ENCODE measurements around the gene ZBED3. TPM values are rescaled to one million over a fixed set of nuclear protein-coding genes. Genes with fewer than 3 reads are reported as not detected.

ZBED3 gene
- total RNA-seq, 2 experiments from 2014 or later, result 3.0 to 3.7 TPM

- peaks cover 6% of the 10 kb centered on the region for H3K4me1 Mint-ChIP-seq (ENCODE audit: low read depth)
- no peaks in the 10 kb centered on the region for H3K27me3 Mint-ChIP-seq
- H3K27me3 ChIP-seq (ENCODE audit: control insufficient read depth in 1 of 2, insufficient read depth in 2 of 2, low read length in 2 of 2), result no peaks in the 10 kb centered on the region
- peaks cover 89% of the 10 kb centered on the region for H3K36me3 Mint-ChIP-seq (ENCODE audit: low read depth)
- no peaks in the 10 kb centered on the region for H3K9me3 Mint-ChIP-seq
- no peak overlapping the region for H3K4me3 Mint-ChIP-seq
- no peaks in the 10 kb centered on the region for H3K4me1 ChIP-seq (ENCODE audit: insufficient read depth, low read length)
- H3K4me3 ChIP-seq (ENCODE audit: low read length), result no peak overlapping the region
- ChIA-PET POLR2A (no interaction called here), CTCF (no interaction called here)
- peaks cover 63% of the 10 kb centered on the region for H3K36me3 ChIP-seq (ENCODE audit: insufficient read depth, low read length)
- ATAC-seq (ENCODE audit: poor library complexity), result no peak
- TF ChIP-seq CTCF (IDR thresholded peaks at IDR 0.05), result no peak
- DNase-seq, result peak in 1 of 14 experiments; percentile 9
- no peak overlapping the region for H3K27ac Mint-ChIP-seq
- no peak overlapping the region for H3K27ac ChIP-seq (ENCODE audit: low read depth in 1 of 2, low read length in 2 of 2)
- no peaks in the 10 kb centered on the region for H3K9me3 ChIP-seq (ENCODE audit: control insufficient read depth in 1 of 2, insufficient read depth in 1 of 2, low read length in 2 of 2)
- intact Hi-C loops (cut with DNase I, micrococcal nuclease), result no loop called here
These were observed 23.0 kb downstream of the ZBED3 start for GRCh38 chr5:77064040-77064439.

- no peaks in the 10 kb centered on the region for H3K9me3 ChIP-seq (ENCODE audit: control insufficient read depth in 1 of 2, insufficient read depth in 1 of 2, low read length in 2 of 2)
- H3K36me3 ChIP-seq (ENCODE audit: insufficient read depth, low read length), result peaks cover 48% of the 10 kb centered on the region
- POLR2A ChIA-PET, result no interaction called here
- no peak overlapping the region for H3K4me3 ChIP-seq (ENCODE audit: low read length)
- DNase-seq (no peak), ATAC-seq (ENCODE audit: poor library complexity) (no peak)
- H3K27ac ChIP-seq (ENCODE audit: low read depth in 1 of 2, low read length in 2 of 2), result no peak overlapping the region
- TF ChIP-seq CTCF (IDR thresholded peaks at IDR 0.05), result no peak
- H3K27me3 ChIP-seq (ENCODE audit: control insufficient read depth in 1 of 2, insufficient read depth in 2 of 2, low read length in 2 of 2), result no peaks in the 10 kb centered on the region
- CTCF ChIA-PET, result no interaction called here
- H3K9me3 Mint-ChIP-seq, result no peaks in the 10 kb centered on the region
- no peaks in the 10 kb centered on the region for H3K27me3 Mint-ChIP-seq
- no peak overlapping the region for H3K27ac Mint-ChIP-seq
- H3K36me3 Mint-ChIP-seq (ENCODE audit: low read depth), result peaks cover 66% of the 10 kb centered on the region
- no peaks in the 10 kb centered on the region for H3K4me1 Mint-ChIP-seq (ENCODE audit: low read depth)
- intact Hi-C loops (cut with DNase I, micrococcal nuclease), result no loop called here
- H3K4me3 Mint-ChIP-seq, result no peak overlapping the region
- H3K4me1 ChIP-seq (ENCODE audit: insufficient read depth, low read length), result no peaks in the 10 kb centered on the region
These were observed 40.5 kb downstream of the ZBED3 start for GRCh38 chr5:77046416-77047073.

- peaks cover 64% of the 10 kb centered on the region for H3K36me3 Mint-ChIP-seq (ENCODE audit: low read depth)
- no peak overlapping the region for H3K27ac ChIP-seq (ENCODE audit: low read depth in 1 of 2, low read length in 2 of 2)
- H3K9me3 Mint-ChIP-seq, result no peaks in the 10 kb centered on the region
- peaks cover 45% of the 10 kb centered on the region for H3K4me1 Mint-ChIP-seq (ENCODE audit: low read depth)
- intact Hi-C loops (cut with DNase I, micrococcal nuclease), result loop anchor here in 1 of 2 experiments (10.0 kb wide), 3 partner anchors 459 to 1949 kb away; partner anchors contain the start of genes ARSB, TBCA and WDR41
- ATAC-seq (ENCODE audit: poor library complexity) (no peak), DNase-seq (no peak)
- no peaks in the 10 kb centered on the region for H3K27me3 ChIP-seq (ENCODE audit: control insufficient read depth in 1 of 2, insufficient read depth in 2 of 2, low read length in 2 of 2)
- H3K27ac Mint-ChIP-seq, result no peak overlapping the region
- H3K27me3 Mint-ChIP-seq, result no peaks in the 10 kb centered on the region
- no peak overlapping the region for H3K4me3 ChIP-seq (ENCODE audit: low read length)
- H3K4me1 ChIP-seq (ENCODE audit: insufficient read depth, low read length), result peaks cover 9% of the 10 kb centered on the region
- no peaks in the 10 kb centered on the region for H3K9me3 ChIP-seq (ENCODE audit: control insufficient read depth in 1 of 2, insufficient read depth in 1 of 2, low read length in 2 of 2)
- TF ChIP-seq CTCF (IDR thresholded peaks at IDR 0.05), result no peak
- POLR2A ChIA-PET, result no interaction called here
- CTCF ChIA-PET, result no interaction called here
- H3K36me3 ChIP-seq (ENCODE audit: insufficient read depth, low read length), result peaks cover 61% of the 10 kb centered on the region
- no peak overlapping the region for H3K4me3 Mint-ChIP-seq
These were observed 51.1 kb downstream of the ZBED3 start for GRCh38 chr5:77035950-77036349.
